ENCODE results near the gene MAFB. TPM values are rescaled to one million over a fixed set of nuclear protein-coding genes. Genes with fewer than 3 reads are reported as not detected.

The MAFB gene
- total and polyA plus RNA-seq, 4 donors: 9.7 to 12.9 (median 11.4) TPM

DNA sequence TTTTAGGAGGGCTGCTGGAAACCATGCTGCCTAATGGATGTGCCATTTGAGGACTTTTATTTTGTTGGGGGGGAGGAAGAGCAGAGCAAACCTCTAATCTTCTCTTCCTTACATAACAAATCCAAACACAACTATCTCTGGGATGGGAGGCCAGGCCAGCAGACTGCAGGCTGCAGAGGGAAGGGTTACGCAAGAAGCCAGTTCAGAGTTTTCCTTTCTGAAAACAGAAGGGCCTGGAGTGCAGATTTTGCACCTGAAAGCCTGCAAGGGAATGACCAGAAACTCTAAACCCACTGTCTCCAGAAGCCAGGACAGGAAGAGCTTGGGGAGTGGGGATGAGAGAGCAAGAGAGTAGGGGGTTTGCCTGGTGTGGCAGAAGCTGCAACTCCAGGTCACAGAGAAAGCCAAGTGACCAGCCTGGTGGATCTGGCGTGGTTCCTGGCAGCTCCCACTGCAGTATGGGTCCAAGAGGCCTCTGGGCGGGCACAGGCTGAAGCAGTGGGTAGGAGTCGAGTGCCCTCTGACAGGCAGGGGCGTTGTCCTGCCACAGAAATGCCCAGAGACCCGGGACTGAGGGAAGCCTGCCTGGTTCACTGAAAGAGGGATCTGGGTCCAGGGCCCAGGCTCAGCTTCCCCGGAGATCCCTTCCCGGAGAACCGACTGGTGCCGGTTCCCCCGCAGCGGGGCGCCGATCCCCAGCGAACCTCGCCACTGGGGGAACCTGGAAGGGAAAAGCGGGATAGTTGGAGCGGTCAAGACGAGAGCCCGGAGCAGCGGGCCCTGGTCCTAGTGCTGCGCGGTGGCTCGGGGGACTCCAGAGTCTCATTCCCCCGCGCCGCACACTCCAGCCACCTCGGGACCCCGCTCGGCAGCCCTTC lies 6.7 kb downstream of the MAFB start:
- no peaks in the 10 kb centered on the region for H3K36me3 ChIP-seq (ENCODE audit: control insufficient read depth in 4 of 4, insufficient read depth in 3 of 4, low read depth in 1 of 4, low read length in 3 of 4)
- 13% methylated on average over 30 of the region's 30 CpGs for WGBS
- H3K9me3 ChIP-seq (ENCODE audit: control insufficient read depth in 4 of 4, low read length in 3 of 4): no peaks in the 10 kb centered on the region
- peak overlapping the region; percentile 52 to 57 for H3K9ac ChIP-seq (ENCODE audit: low read depth in 1 of 2, low read length in 2 of 2)
- H3K4me3 ChIP-seq (ENCODE audit: low read depth in 1 of 3, low read length in 3 of 3): peak overlapping the region; percentile 15 to 91 (median 53)
- TF ChIP-seq SP1 (IDR thresholded peaks at IDR 0.05) (peak; percentile 79), FOXA2 (IDR thresholded peaks at IDR 0.05) (no peak), YY1 (IDR thresholded peaks at IDR 0.05) (peak; percentile 73), GABPA (IDR thresholded peaks at IDR 0.05 in 1 of 2, conservative IDR thresholded peaks at IDR 0.05 in 1 of 2) (peak in 1 of 2 donors; percentile 19), FOXA1 (IDR thresholded peaks at IDR 0.05) (peak; percentile 36), EGR1 (IDR thresholded peaks at IDR 0.05; ENCODE audit: low read depth in 2 of 2) (peak in 1 of 2 donors; percentile 75), ATF3 (IDR thresholded peaks at IDR 0.05) (no peak), JUND (IDR thresholded peaks at IDR 0.05) (peak in 1 of 2 donors; percentile 53), RXRA (IDR thresholded peaks at IDR 0.05) (peak; percentile 78 to 84), HNF4A (conservative IDR thresholded peaks at IDR 0.05) (peak; percentile 77 to 88), HNF4G (IDR thresholded peaks at IDR 0.05) (peak; percentile 26), TAF1 (conservative IDR thresholded peaks at IDR 0.05) (no peak), NR2F2 (IDR thresholded peaks at IDR 0.05) (peak; percentile 53), RAD21 (IDR thresholded peaks at IDR 0.05) (peak; percentile 65 to 69), CTCF (IDR thresholded peaks at IDR 0.05; ENCODE audit: low read depth, low read length, missing input control) (no peak)
- TF ChIP-seq, protein P1, sequence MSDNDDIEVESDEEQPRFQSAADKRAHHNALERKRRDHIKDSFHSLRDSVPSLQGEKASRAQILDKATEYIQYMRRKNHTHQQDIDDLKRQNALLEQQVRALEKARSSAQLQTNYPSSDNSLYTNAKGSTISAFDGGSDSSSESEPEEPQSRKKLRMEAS (IDR thresholded peaks at IDR 0.05): peak; percentile 64
- TF ChIP-seq, protein P2, sequence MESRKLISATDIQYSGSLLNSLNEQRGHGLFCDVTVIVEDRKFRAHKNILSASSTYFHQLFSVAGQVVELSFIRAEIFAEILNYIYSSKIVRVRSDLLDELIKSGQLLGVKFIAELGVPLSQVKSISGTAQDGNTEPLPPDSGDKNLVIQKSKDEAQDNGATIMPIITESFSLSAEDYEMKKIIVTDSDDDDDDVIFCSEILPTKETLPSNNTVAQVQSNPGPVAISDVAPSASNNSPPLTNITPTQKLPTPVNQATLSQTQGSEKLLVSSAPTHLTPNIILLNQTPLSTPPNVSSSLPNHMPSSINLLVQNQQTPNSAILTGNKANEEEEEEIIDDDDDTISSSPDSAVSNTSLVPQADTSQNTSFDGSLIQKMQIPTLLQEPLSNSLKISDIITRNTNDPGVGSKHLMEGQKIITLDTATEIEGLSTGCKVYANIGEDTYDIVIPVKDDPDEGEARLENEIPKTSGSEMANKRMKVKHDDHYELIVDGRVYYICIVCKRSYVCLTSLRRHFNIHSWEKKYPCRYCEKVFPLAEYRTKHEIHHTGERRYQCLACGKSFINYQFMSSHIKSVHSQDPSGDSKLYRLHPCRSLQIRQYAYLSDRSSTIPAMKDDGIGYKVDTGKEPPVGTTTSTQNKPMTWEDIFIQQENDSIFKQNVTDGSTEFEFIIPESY (IDR thresholded peaks at IDR 0.05): peak; percentile 71
- TF ChIP-seq, protein P3, sequence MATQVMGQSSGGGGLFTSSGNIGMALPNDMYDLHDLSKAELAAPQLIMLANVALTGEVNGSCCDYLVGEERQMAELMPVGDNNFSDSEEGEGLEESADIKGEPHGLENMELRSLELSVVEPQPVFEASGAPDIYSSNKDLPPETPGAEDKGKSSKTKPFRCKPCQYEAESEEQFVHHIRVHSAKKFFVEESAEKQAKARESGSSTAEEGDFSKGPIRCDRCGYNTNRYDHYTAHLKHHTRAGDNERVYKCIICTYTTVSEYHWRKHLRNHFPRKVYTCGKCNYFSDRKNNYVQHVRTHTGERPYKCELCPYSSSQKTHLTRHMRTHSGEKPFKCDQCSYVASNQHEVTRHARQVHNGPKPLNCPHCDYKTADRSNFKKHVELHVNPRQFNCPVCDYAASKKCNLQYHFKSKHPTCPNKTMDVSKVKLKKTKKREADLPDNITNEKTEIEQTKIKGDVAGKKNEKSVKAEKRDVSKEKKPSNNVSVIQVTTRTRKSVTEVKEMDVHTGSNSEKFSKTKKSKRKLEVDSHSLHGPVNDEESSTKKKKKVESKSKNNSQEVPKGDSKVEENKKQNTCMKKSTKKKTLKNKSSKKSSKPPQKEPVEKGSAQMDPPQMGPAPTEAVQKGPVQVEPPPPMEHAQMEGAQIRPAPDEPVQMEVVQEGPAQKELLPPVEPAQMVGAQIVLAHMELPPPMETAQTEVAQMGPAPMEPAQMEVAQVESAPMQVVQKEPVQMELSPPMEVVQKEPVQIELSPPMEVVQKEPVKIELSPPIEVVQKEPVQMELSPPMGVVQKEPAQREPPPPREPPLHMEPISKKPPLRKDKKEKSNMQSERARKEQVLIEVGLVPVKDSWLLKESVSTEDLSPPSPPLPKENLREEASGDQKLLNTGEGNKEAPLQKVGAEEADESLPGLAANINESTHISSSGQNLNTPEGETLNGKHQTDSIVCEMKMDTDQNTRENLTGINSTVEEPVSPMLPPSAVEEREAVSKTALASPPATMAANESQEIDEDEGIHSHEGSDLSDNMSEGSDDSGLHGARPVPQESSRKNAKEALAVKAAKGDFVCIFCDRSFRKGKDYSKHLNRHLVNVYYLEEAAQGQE (IDR thresholded peaks at IDR 0.05): peak; percentile 62
- no peaks in the 10 kb centered on the region for H3K27me3 ChIP-seq (ENCODE audit: control insufficient read depth in 4 of 4, insufficient read depth in 4 of 4, low read length in 3 of 4)
- DNase-seq (ENCODE audit: low spot score): peak; percentile 40
- peak overlapping the region; percentile 73 to 83 for H3K27ac ChIP-seq (ENCODE audit: low read depth in 1 of 2, low read length in 2 of 2)
- H3K4me1 ChIP-seq (ENCODE audit: control insufficient read depth in 4 of 4, insufficient read depth in 4 of 4, low read length in 3 of 4): peaks cover 12 to 58% (median 43%) of the 10 kb centered on the region in 4 donors

Measured in liver (tissue), 9 donors.